Small intestine (tissue), 7 donors: ENCODE results near the gene COBL. TPM values are rescaled to one million over a fixed set of nuclear protein-coding genes. Genes with fewer than 3 reads are reported as not detected.

ENCODE experiments used
- DNase-seq, 2 donors: peaks; one replicate each; pipeline versions ENCODE4 v3.0.0 to v3.0.0-alpha.2; 2013
- FAIRE-seq: peaks from 2 replicates; lab custom pipeline; 2012; peaks lifted over from hg19 to GRCh38; lab: Jason Lieb, UNC
- H3K27ac ChIP-seq, 3 donors: one replicate each; pipeline ENCODE4 v1.5.1; 2013; ENCODE audit warnings: low read length in 2 of 3, mild to moderate bottlenecking in 2 of 3, control low read depth in 1 of 3, inconsistent platforms in 1 of 3, low read depth in 1 of 3, moderate library complexity in 1 of 3
- H3K27me3 ChIP-seq, 3 donors: one replicate each; pipeline ENCODE4 v1.6.1; 2013; ENCODE audit warnings: low read length in 3 of 3, inconsistent platforms in 1 of 3; ENCODE audit not compliant: control insufficient read depth in 3 of 3, insufficient read depth in 3 of 3
- H3K36me3 ChIP-seq, 3 donors: one replicate each; pipeline ENCODE4 v1.6.1; 2013; ENCODE audit warnings: low read length in 3 of 3, inconsistent platforms in 1 of 3, low read depth in 1 of 3, mild to moderate bottlenecking in 1 of 3, moderate library complexity in 1 of 3; ENCODE audit not compliant: control insufficient read depth in 3 of 3, insufficient read depth in 2 of 3
- H3K4me1 ChIP-seq, 3 donors: one replicate each; pipeline ENCODE4 v1.6.1; 2013; ENCODE audit warnings: low read length in 2 of 3, inconsistent platforms in 1 of 3, low read depth in 1 of 3, mild to moderate bottlenecking in 1 of 3, moderate library complexity in 1 of 3; ENCODE audit not compliant: control insufficient read depth in 3 of 3, insufficient read depth in 2 of 3
- H3K4me3 ChIP-seq, 3 donors: one replicate each; pipeline ENCODE4 v1.5.1; 2013; ENCODE audit warnings: low read length in 3 of 3, control low read depth in 1 of 3, inconsistent platforms in 1 of 3, low read depth in 1 of 3, mild to moderate bottlenecking in 1 of 3, moderate library complexity in 1 of 3
- H3K9me3 ChIP-seq, 2 donors: one replicate each; pipeline ENCODE4 v1.6.1; 2013; ENCODE audit warnings: low read depth in 1 of 2, low read length in 1 of 2; ENCODE audit not compliant: control insufficient read depth in 2 of 2, insufficient read depth in 1 of 2
- WGBS, 3 donors: extraction: QIAGEN DNeasy Blood & Tissue Kit; methylation state at CpG; one replicate each; pipeline ENCODE4 v1.1.7; 2013; 5-methylcytosine and 5-hydroxymethylcytosine counted together
- polyA plus RNA-seq, 4 donors: library from polyadenylated mRNA; stranded (reverse) in 3 of 4; unstranded in 1 of 4; fragments of 200-250 nt in 3 of 4; fragments of 120-200 nt in 1 of 4; gene quantifications; one replicate each; pipeline versions ENCODE4 v1.2.1 to v1.2.3, GENCODE V29; 2013
- donor health status: healthy with polysubstance abuse.
- donor health status: control.
- donor health status: control.
- donor health status: Bipolar disorder and iron deficiency.
- donor health status: healthy.

COBL gene
- polyA plus RNA-seq, 4 donors = 8.4 to 40.3 (median 32.5) TPM

GRCh38 chr7:51224811-51225595 is 91.6 kb downstream of the COBL start:
- peaks cover 0 to 4% (median 3%) of the 10 kb centered on the region in 3 donors for H3K4me1 ChIP-seq
- no peak overlapping the region for H3K27ac ChIP-seq
- WGBS, 3 donors = 36 to 65% (median 50%) methylated on average over 17 of the region's 17 CpGs
- peaks cover 0 to 5% (median 0%) of the 10 kb centered on the region in 3 donors for H3K36me3 ChIP-seq
- FAIRE-seq (no peak), DNase-seq (peak; percentile 84 to 96)
- no peaks in the 10 kb centered on the region for H3K9me3 ChIP-seq
- H3K4me3 ChIP-seq = no peak overlapping the region
- no peaks in the 10 kb centered on the region for H3K27me3 ChIP-seq

GRCh38 chr7:51223505-51223904 is 93.1 kb downstream of the COBL start:
- peaks cover 0 to 16% (median 3%) of the 10 kb centered on the region in 3 donors for H3K36me3 ChIP-seq
- DNase-seq (no peak), FAIRE-seq (no peak)
- no peak overlapping the region for H3K27ac ChIP-seq
- no peak overlapping the region for H3K4me3 ChIP-seq
- WGBS, 3 donors = 81 to 92% (median 85%) methylated on average over 2 of the region's 2 CpGs
- H3K4me1 ChIP-seq = peaks cover 0 to 4% (median 3%) of the 10 kb centered on the region in 3 donors
- no peaks in the 10 kb centered on the region for H3K27me3 ChIP-seq
- H3K9me3 ChIP-seq = no peaks in the 10 kb centered on the region

- Histone ChIP-seq H3K27me3 (no peaks in the 10 kb centered on the region), H3K36me3 (peaks cover 0 to 18% (median 3%) of the 10 kb centered on the region in 3 donors), H3K4me1 (peaks cover 0 to 4% (median 3%) of the 10 kb centered on the region in 3 donors), H3K4me3 (no peak overlapping the region), H3K27ac (no peak overlapping the region), H3K9me3 (no peaks in the 10 kb centered on the region)
- 87 to 89% (median 89%) methylated on average over 10 of the region's 10 CpGs for WGBS, 3 donors
- DNase-seq (peak; percentile 10 to 21), FAIRE-seq (no peak)
These were observed 93.7 kb downstream of the COBL start for GRCh38 chr7:51222916-51223315.

- Histone ChIP-seq H3K9me3 (no peaks in the 10 kb centered on the region), H3K36me3 (peaks cover 0 to 25% (median 3%) of the 10 kb centered on the region in 3 donors), H3K27me3 (no peaks in the 10 kb centered on the region), H3K27ac (no peak overlapping the region), H3K4me3 (no peak overlapping the region), H3K4me1 (peaks cover 0 to 4% (median 3%) of the 10 kb centered on the region in 3 donors)
- FAIRE-seq = no peak
- DNase-seq = no peak
- WGBS, 3 donors = 86 to 88% (median 87%) methylated on average over 11 of the region's 11 CpGs
These were observed 96.4 kb downstream of the COBL start for GRCh38 chr7:51220226-51220625.

- Histone ChIP-seq H3K27ac (no peak overlapping the region), H3K4me1 (no peaks in the 10 kb centered on the region), H3K4me3 (no peak overlapping the region), H3K27me3 (no peaks in the 10 kb centered on the region), H3K9me3 (no peaks in the 10 kb centered on the region), H3K36me3 (peaks cover 0 to 25% (median 3%) of the 10 kb centered on the region in 3 donors)
- no peak for DNase-seq
- FAIRE-seq = no peak
- WGBS, 3 donors = 86 to 90% (median 87%) methylated on average over 18 of the region's 18 CpGs
These were observed 97.2 kb downstream of the COBL start for GRCh38 chr7:51219261-51219988.

- FAIRE-seq = no peak
- WGBS, 3 donors = 91 to 95% (median 92%) methylated on average over 6 of the region's 6 CpGs
- no peaks in the 10 kb centered on the region for H3K27me3 ChIP-seq
These were observed 98.8 kb downstream of the COBL start for GRCh38 chr7:51217804-51218203.

GRCh38 chr7:51214098-51214497 is 102.5 kb downstream of the COBL start:
- 94 to 96% (median 95%) methylated on average over 7 of the region's 7 CpGs for WGBS, 3 donors

More at GRCh38 chr7:51217804-51218203, 98.8 kb downstream of the COBL start:
- H3K9me3 ChIP-seq = no peaks in the 10 kb centered on the region
- no peaks in the 10 kb centered on the region for H3K4me1 ChIP-seq
- no peak for DNase-seq
- peaks cover 0 to 36% (median 3%) of the 10 kb centered on the region in 3 donors for H3K36me3 ChIP-seq
- H3K4me3 ChIP-seq = no peak overlapping the region
- no peak overlapping the region for H3K27ac ChIP-seq

GRCh38 chr7:51213618-51214017 is 103.0 kb downstream of the COBL start:
- Histone ChIP-seq H3K36me3 (peaks cover 0 to 36% (median 0%) of the 10 kb centered on the region in 3 donors), H3K4me3 (no peak overlapping the region), H3K27me3 (no peaks in the 10 kb centered on the region), H3K4me1 (no peaks in the 10 kb centered on the region), H3K9me3 (no peaks in the 10 kb centered on the region), H3K27ac (no peak overlapping the region)
- WGBS, 3 donors = 88 to 92% (median 89%) methylated on average over 9 of the region's 9 CpGs
- DNase-seq = no peak
- no peak for FAIRE-seq

More at GRCh38 chr7:51214098-51214497, 102.5 kb downstream of the COBL start:
- FAIRE-seq (no peak), DNase-seq (no peak)
- Histone ChIP-seq H3K27ac (no peak overlapping the region), H3K4me3 (no peak overlapping the region), H3K36me3 (peaks cover 0 to 39% (median under 1%) of the 10 kb centered on the region in 3 donors), H3K27me3 (no peaks in the 10 kb centered on the region), H3K4me1 (no peaks in the 10 kb centered on the region), H3K9me3 (no peaks in the 10 kb centered on the region)
